NCI-H1436 treated with DMSO at 0.1 percent for 48 hours (cell line): ENCODE data around the gene PHACTR2.

ENCODE experiments used
- DNase-seq: peaks from one replicate; lab custom pipeline; 2025; lab: John Stamatoyannopoulos, UW

Gene PHACTR2

GRCh38 chr6:143675382-143675900 lies 2.3 kb upstream of the PHACTR2 start:
- DNase-seq: no peak

- DNase-seq: no peak
Observed at GRCh38 chr6:143675946-143676345, 1.8 kb upstream of the PHACTR2 start.

DNA sequence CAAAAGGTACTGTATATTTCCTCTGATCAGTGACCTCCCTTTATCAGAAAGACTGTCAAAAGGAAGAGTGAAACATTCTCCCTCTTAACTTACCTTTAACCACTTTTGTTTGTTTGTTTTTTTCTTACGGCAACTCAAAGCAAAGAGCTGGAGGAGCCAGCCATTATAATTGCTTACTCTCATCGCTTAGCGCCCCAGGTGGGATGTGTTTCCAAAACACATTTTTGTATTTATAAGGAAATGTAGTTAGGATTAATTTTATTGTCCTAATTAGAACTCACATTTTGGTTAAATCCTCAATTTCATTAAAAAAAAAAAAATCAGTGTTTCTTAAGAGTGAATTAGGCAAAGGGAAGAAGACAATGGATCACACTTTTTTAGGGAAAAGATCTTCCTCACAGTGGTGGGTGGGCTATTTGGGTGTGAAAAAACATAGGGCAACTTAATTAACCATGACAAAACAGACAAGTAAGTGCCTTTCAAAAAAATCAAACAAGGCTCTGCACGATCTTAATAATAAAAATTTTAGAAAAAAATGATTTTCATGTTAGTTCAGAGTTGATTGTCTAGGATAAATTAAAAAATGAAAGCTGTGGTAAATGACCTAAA lies 1.2 kb upstream of the PHACTR2 start:
- no peak for DNase-seq

GRCh38 chr6:143677577-143677890 lies 231 bp upstream of the PHACTR2 start:
- DNase-seq: no peak

DNA sequence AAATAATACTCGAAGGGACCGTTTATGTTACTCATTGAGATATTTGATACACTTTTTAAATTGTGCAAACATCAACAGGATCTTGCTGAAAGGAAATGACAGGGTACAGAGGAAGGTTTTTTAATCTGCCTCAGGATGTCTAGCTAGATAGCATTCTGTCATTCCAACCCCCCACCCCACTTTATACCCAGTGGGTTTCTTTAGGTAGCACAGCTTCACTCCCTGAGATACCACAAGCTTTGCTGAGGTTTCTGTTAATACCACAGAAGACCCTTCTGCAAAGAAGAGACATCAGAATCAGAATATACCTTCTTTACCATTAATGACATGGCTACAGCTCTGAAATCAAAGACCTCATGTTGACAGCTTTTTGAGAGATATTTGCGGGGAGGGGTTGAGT lies 1.3 kb downstream of the PHACTR2 start:
- no peak for DNase-seq

DNA sequence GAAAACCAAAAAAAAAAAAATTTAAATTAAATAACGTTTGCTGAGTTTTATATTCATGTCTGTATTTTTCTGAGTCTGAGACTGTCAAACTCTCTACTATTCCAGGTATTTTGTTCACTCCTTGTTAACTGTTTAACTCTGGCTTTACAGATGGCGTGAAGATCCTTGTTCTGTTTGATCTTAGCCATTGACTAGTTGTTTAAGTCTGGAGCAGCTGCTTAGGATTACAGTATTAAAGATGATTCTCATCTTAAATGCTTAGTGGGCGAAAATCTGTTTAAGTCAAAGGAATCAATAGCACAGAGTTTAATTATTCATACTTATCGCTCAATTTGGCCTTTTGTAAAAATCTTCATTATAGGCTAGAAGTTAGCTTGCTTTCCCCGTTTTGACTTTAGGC lies 2.4 kb downstream of the PHACTR2 start:
- DNase-seq: no peak

- DNase-seq: no peak
Observed at GRCh38 chr6:143682805-143683204, 5.0 kb downstream of the PHACTR2 start.

DNA sequence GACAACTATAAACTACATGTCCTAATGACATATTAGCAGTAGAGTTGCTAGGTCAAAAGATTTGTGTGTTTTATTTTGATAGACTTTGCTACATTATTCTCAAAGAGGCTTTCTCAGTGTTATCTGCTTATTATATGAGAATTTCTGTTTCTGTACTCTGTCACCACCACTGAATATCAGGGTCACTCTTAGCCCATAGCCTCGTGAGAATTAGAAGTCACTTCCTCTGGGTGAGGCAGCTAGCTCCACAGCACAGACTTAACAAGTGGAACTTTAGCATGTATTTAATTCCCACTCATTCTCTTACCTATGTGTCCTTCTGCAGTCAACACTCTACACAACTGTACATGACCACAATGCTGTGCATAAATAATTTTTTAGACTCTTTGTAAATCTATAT lies 6.7 kb downstream of the PHACTR2 start:
- DNase-seq: no peak

- DNase-seq: no peak
Observed at GRCh38 chr6:143685653-143686052, 7.9 kb downstream of the PHACTR2 start.

GRCh38 chr6:143687591-143687990 lies 9.8 kb downstream of the PHACTR2 start:
- DNase-seq: no peak

GRCh38 chr6:143688681-143689080 lies 10.9 kb downstream of the PHACTR2 start:
- no peak for DNase-seq

DNA sequence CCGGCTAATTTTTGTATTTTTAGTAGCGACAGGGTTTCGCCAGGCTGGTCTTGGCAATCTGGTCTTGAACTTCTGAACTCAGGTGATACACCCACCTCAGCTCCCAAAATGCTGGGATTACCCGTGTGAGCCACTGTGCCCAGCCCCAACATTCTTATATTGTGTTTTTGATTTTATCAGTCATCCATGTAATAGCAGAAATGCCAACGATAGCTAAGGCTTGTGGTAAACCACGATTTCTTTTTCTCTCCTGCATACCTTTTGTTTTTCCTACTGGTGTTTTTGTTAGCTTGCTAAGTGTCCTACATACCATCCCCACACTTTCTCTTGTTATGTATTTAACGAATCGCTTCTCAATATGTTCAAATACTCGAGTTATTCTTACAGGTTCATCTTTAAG lies 12.1 kb downstream of the PHACTR2 start:
- no peak for DNase-seq

GRCh38 chr6:143691155-143691554 lies 13.4 kb downstream of the PHACTR2 start:
- no peak for DNase-seq

DNA sequence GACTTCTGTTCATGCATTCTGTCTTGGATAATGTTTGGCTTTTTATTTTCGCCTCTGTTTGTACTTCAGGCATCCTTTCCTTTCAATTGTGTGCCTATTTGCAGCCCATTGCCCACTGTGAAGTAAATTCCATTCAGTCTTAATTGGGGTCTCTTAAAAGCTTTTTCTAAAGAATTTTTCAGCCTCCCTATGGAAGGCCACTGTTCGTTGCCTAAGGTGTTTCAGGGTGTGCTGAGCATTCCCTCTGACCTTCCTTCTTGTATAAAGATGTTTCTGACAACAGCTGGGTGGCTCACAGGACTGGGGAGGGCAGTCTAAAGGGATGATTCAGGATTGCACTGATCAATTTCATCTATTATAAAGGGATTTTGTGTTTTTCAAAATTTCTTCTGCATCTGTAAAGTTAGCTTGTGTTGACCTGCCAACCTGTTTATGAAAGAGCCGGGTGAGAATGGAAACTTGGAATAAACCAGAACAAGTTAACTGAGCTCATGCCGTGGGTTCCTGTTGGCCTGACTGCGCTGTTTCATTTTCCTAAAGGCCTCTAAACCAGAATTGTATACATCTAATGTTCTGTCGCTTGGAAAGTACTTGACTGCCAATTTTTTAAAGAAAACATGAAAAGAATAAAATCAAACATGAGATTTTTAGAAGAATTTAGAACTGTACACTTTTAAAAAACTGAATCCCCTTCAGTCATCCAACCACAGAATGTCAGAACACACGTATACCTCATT lies 14.3 kb downstream of the PHACTR2 start:
- no peak for DNase-seq

DNA sequence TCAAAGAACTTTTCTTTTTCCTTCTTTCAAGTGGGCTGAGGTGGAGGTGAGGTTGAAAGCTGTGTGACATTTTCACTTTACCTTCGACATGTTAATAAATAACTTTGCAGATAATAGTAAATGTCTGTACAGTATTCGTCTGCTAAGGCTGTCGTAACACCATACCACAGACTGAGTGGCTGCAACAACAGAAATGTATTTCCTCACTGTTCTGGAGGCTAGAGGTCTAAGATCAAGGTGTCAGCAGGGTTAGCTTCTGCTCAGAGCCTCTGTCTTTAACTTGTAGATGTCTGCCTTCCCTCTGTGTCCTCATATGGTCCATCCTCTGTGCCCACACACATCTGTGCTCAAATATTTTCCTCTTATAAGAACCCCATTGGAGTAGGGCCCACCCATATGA lies 14.9 kb downstream of the PHACTR2 start:
- DNase-seq: no peak

- DNase-seq: no peak
Observed at GRCh38 chr6:143694013-143694412, 16.2 kb downstream of the PHACTR2 start.

- DNase-seq: no peak
Observed at GRCh38 chr6:143694560-143694959, 16.8 kb downstream of the PHACTR2 start.

DNA sequence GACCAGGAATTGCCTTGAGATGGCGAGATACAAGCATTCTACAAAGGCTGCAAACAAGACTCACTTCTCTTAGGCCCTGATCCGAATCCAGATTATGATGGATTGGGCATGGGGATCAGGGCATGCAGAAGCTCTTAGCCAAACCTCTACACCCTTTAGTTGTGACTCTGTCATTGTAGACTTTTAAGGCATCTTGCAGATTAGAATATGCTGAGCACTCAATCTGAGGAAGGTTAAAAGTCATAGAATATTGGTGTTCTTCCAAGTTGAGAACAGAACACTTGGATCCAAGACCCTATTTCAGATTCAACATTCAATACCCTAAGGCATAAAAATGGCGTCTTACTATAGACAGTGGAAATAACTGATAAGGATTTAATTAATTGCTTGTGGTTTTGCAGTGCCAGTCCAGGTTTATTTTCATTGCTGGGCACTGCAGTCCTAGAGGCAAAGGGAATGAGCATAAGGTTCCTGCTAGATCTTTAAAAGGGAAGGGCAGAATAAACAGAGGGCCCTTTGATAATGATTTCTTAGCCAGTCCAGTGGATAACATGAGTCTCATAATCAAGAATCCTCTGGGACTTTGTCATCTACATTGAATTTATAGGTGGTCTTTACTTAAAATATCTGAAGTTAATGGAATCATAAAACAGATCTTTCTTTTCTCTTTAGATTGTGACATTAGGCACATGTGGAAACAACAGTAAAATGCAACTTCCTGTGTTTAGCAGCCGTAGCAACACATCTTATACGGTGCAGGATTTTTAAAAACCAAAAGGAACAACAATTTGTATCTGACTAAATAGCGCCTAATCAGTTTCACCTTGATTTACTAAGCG lies 17.6 kb downstream of the PHACTR2 start:
- DNase-seq: no peak

GRCh38 chr6:143695969-143696663 lies 18.4 kb downstream of the PHACTR2 start:
- no peak for DNase-seq

DNA sequence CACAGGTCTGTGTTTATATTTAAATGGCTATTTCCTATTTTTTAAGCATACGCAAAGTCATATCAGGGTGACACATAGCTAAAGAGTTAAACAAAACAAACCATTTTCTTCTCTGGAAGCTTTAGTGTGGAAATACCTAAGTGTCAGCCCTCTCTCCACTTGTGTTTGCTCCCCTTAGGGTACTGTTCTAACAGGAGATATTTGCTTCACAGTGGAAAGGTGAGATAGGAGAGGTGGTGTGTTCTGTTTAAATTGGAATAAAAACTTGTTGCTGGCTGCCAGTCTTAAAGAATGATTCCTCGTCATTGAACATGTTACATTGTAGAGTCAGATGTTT lies 18.9 kb downstream of the PHACTR2 start:
- no peak for DNase-seq

DNA sequence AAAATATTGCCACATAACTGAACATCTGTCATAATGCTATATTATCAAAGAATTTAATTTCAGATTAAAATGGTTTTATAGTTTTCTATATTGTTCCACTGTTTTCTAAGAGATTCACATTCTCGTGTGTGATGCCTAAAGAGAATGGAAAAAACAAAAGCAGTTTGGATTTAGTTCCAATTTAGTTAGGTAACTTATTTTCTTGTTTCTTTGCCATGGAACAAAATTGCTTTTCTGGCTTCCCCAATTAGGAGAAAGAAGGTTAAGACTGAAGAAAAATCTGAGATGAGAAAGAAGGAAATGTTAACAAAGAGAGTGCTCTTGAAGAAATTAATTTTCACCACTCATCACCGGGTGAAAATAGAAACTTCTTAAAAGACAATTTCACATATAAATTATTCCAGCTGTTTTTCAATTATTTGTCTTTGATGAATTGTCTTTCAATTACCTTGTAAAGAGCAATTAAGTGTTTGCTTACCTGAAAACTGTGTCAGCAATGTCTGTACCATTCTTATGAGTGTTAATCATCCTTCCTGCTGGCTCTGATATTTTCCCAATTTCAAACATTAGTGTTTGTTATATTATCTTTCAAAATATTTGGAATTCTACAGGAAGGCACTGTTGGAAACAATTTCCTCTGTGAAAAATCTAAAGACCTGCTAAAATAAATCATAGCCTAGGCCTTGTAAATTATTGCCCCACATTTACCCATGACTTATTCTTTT lies 19.5 kb downstream of the PHACTR2 start:
- DNase-seq: no peak

DNA sequence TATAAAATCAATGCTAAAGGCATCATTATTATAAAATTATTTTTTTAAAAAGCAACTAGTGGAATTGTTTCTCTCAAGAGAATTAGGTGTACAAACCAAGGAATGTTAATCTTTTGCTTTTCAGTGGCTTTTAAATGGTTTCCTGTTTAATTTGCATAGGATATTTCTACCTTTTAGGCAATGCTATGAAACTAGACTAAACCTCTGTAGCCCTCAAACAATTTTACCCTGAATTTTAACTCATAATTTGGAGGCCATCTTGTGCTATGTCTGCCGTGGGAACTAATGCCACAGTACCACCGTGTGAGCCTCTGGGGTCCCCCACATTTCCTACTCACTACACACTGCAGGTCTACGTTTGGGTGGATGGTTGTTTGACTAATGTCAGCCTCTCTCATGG lies 20.6 kb downstream of the PHACTR2 start:
- no peak for DNase-seq
